GM06990 (cell line): ENCODE results near the gene F12.

Experiments
- DNase-seq: peaks from one replicate; pipeline ENCODE4 v3.0.0-alpha.2; 2011; ENCODE audit not compliant: insufficient read length; ENCODE audit errors: extremely low read depth
- H3K27me3 ChIP-seq: replicated peaks from 2 replicates; pipeline ENCODE4 v1.6.0; 2011; ENCODE audit warnings: low read length; ENCODE audit not compliant: control insufficient read depth, insufficient read depth
- H3K36me3 ChIP-seq: 2 replicates; pipeline ENCODE4 v1.5.1; 2011; ENCODE audit warnings: low read length; ENCODE audit not compliant: control insufficient read depth, insufficient read depth
- H3K4me3 ChIP-seq: replicated peaks from 2 replicates; pipeline ENCODE4 v1.5.1; 2011; ENCODE audit warnings: low read depth, mild to moderate bottlenecking, control low read depth, low read length
- TF ChIP-seq, protein P1 (sequence below): IDR thresholded peaks from 2 replicates; pipeline ENCODE4 v1.5.1; 2011; ENCODE audit warnings: low read length, control low read depth, mild to moderate bottlenecking, inconsistent platforms; ENCODE audit not compliant: insufficient read depth, poor library complexity, severe bottlenecking

The F12 gene

DNA sequence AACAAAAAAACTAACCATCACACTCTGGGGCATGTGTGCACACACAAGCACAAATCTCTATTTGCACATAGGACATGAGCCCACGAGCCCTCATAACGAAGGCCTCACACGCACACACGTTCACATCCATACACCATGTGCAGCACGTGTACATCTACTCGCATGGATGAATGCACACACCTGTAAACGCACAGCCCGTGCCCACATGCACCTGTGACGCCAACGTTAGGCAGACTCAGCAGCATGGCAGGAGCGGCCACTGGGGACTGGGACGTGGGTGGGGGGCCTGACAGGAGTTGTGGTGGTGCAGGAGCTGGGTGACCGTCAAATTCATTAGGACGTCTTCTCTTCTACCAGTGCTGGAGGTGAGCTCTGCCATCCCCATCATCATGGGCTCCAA is 22.0 kb downstream of the F12 start:
- TF ChIP-seq, protein P1, sequence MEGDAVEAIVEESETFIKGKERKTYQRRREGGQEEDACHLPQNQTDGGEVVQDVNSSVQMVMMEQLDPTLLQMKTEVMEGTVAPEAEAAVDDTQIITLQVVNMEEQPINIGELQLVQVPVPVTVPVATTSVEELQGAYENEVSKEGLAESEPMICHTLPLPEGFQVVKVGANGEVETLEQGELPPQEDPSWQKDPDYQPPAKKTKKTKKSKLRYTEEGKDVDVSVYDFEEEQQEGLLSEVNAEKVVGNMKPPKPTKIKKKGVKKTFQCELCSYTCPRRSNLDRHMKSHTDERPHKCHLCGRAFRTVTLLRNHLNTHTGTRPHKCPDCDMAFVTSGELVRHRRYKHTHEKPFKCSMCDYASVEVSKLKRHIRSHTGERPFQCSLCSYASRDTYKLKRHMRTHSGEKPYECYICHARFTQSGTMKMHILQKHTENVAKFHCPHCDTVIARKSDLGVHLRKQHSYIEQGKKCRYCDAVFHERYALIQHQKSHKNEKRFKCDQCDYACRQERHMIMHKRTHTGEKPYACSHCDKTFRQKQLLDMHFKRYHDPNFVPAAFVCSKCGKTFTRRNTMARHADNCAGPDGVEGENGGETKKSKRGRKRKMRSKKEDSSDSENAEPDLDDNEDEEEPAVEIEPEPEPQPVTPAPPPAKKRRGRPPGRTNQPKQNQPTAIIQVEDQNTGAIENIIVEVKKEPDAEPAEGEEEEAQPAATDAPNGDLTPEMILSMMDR = no peak
- no peak overlapping the region for H3K4me3 ChIP-seq
- no peaks in the 10 kb centered on the region; the same call in 1 of the 2 replicates for H3K27me3 ChIP-seq
- DNase-seq = no peak
- H3K36me3 ChIP-seq = no peaks in the 10 kb centered on the region

- no peak for DNase-seq
- H3K4me3 ChIP-seq = no peak overlapping the region
- no peaks in the 10 kb centered on the region for H3K36me3 ChIP-seq
- TF ChIP-seq, protein P1 = no peak
- no peaks in the 10 kb centered on the region; the same call in 1 of the 2 replicates for H3K27me3 ChIP-seq
Measured at GRCh38 chr5:177386542-177386941, 22.8 kb downstream of the F12 start.

GRCh38 chr5:177385720-177386119 is 23.6 kb downstream of the F12 start:
- H3K4me3 ChIP-seq = no peak overlapping the region
- H3K36me3 ChIP-seq = no peaks in the 10 kb centered on the region
- no peaks in the 10 kb centered on the region; the same call in 1 of the 2 replicates for H3K27me3 ChIP-seq
- TF ChIP-seq, protein P1 = no peak
- DNase-seq = no peak

GRCh38 chr5:177384134-177384533 is 25.2 kb downstream of the F12 start, which contains the start of gene SLC34A1:
TSS of gene SLC34A1 (plus strand) at chr5:177384434. CDS start at chr5:177385742, 1,308 bp downstream.
- no peaks in the 10 kb centered on the region for H3K36me3 ChIP-seq
- TF ChIP-seq, protein P1 = no peak
- no peak for DNase-seq
- no peak within 1 kb of the TSS for H3K4me3 ChIP-seq
- H3K27me3 ChIP-seq = no peaks in the 10 kb centered on the region; the same call in 1 of the 2 replicates

DNA sequence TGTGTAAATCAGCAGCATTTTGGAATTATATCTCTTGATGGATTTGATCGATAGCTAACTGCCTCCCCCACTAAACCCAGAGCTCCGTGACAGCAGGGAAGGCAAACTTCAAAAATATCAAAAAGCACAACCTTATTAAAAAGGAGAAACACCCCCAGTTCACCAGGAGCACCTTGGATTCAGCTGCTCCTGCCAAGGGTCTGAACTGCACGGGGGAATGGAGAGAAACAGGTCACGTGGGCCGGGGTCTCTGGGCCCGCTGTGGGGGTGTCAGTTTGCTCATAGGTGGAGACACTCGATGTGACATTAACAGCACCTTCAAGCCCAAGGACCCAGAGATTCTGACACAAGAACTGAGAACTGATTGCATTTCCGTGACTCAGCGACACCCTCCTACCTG is 26.2 kb downstream of the F12 start:
- DNase-seq = no peak
- TF ChIP-seq, protein P1 = no peak
- no peak overlapping the region for H3K4me3 ChIP-seq
- no peaks in the 10 kb centered on the region; the same call in 1 of the 2 replicates for H3K27me3 ChIP-seq
- no peaks in the 10 kb centered on the region for H3K36me3 ChIP-seq
